Measurements from ENCODE around the gene OR4D6. TPM values are rescaled to one million over a fixed set of nuclear protein-coding genes. Genes with fewer than 3 reads are reported as not detected.

Gene OR4D6
- total RNA-seq, 1 experiment from 2014 or later, result not detected

- no peaks in the 10 kb centered on the region for H3K36me3 ChIP-seq (ENCODE audit: low read depth, low read length)
- H3K27ac ChIP-seq (ENCODE audit: low read length), result no peak overlapping the region
- H3K9me3 ChIP-seq (ENCODE audit: low read length), result no peaks in the 10 kb centered on the region
- no peaks in the 10 kb centered on the region for H3K9me2 ChIP-seq (replicated peaks; ENCODE audit: low read length)
- no peak overlapping the region for H2AFZ ChIP-seq (ENCODE audit: low read length)
- no peak overlapping the region for H3K4me3 ChIP-seq (ENCODE audit: low read length)
- no peak for TF ChIP-seq CTCF (conservative IDR thresholded peaks at IDR 0.05; ENCODE audit: low read depth, low read length)
- no peak for TF ChIP-seq EZH2 (IDR thresholded peaks at IDR 0.05; ENCODE audit: low read length, unreplicated experiment)
- no peak for TF ChIP-seq EZH2phosphoT487 (IDR thresholded peaks at IDR 0.05; ENCODE audit: borderline replicate concordance, low read length)
- H3K79me2 ChIP-seq (ENCODE audit: low read length), result no peaks in the 10 kb centered on the region
- DNase-seq (no peak), ATAC-seq (no peak)
- H4K20me1 ChIP-seq (ENCODE audit: low read length), result no peaks in the 10 kb centered on the region
- H3K9ac ChIP-seq (ENCODE audit: low read length), result no peak overlapping the region
- no peaks in the 10 kb centered on the region for H3K4me1 ChIP-seq (ENCODE audit: insufficient read depth, low read length)
- no peaks in the 10 kb centered on the region for H3F3A ChIP-seq (ENCODE audit: low read length, unreplicated experiment)
- no peak overlapping the region for H3K4me2 ChIP-seq (ENCODE audit: low read length)
- CTCF ChIA-PET, result no interaction called here
- H3K27me3 ChIP-seq (ENCODE audit: low read length), result peaks cover 53% of the 10 kb centered on the region
- intact Hi-C loops (cut with micrococcal nuclease), result no loop called here
- POLR2A ChIA-PET (ENCODE audit: unreplicated experiment), result no interaction called here
- BruUV-seq (replicated peaks), result no TSS peak
These were observed 3.2 kb downstream of the OR4D6 start for GRCh38 chr11:59459916-59460315.

- BruUV-seq (replicated peaks), result no TSS peak
These were observed 6.5 kb downstream of the OR4D6 start for GRCh38 chr11:59463190-59463641.

GRCh38 chr11:59473015-59473414 lies 16.3 kb downstream of the OR4D6 start, which contains the start of gene OR4D10:
OR4D10 (plus strand) TSS chr11:59473315; CDS start chr11:59477430, 4,115 bp downstream.
- POLR2A ChIA-PET (ENCODE audit: unreplicated experiment), result no interaction called here
- Histone ChIP-seq H4K20me1 (ENCODE audit: low read length) (no peaks in the 10 kb centered on the region), H3K79me2 (ENCODE audit: low read length) (no peaks in the 10 kb centered on the region)

More at GRCh38 chr11:59463190-59463641, 6.5 kb downstream of the OR4D6 start:
- H3K9me2 ChIP-seq (replicated peaks; ENCODE audit: low read length), result no peaks in the 10 kb centered on the region
- no peak overlapping the region for H3K4me3 ChIP-seq (ENCODE audit: low read length)
- H3F3A ChIP-seq (ENCODE audit: low read length, unreplicated experiment), result no peaks in the 10 kb centered on the region
- no peak overlapping the region for H3K27ac ChIP-seq (ENCODE audit: low read length)
- ChIA-PET POLR2A (ENCODE audit: unreplicated experiment) (interaction anchor here (0.7 kb wide), 1 partner anchor 16 kb away, joined by 4 read pairs; no protein-coding TSS in a partner anchor), CTCF (no interaction called here)
- peak; percentile 49 for ATAC-seq
- DNase-seq, result peak; percentile 25
- no peak for TF ChIP-seq EZH2phosphoT487 (IDR thresholded peaks at IDR 0.05; ENCODE audit: borderline replicate concordance, low read length)
- TF ChIP-seq EZH2 (IDR thresholded peaks at IDR 0.05; ENCODE audit: low read length, unreplicated experiment), result no peak
- H3K27me3 ChIP-seq (ENCODE audit: low read length), result peaks cover 20% of the 10 kb centered on the region
- no peak overlapping the region for H3K9ac ChIP-seq (ENCODE audit: low read length)
- intact Hi-C loops (cut with micrococcal nuclease), result no loop called here
- no peaks in the 10 kb centered on the region for H3K4me1 ChIP-seq (ENCODE audit: insufficient read depth, low read length)
- no peaks in the 10 kb centered on the region for H4K20me1 ChIP-seq (ENCODE audit: low read length)
- H3K79me2 ChIP-seq (ENCODE audit: low read length), result no peaks in the 10 kb centered on the region
- no peaks in the 10 kb centered on the region for H3K9me3 ChIP-seq (ENCODE audit: low read length)
- H2AFZ ChIP-seq (ENCODE audit: low read length), result no peak overlapping the region
- H3K36me3 ChIP-seq (ENCODE audit: low read depth, low read length), result no peaks in the 10 kb centered on the region
- H3K4me2 ChIP-seq (ENCODE audit: low read length), result no peak overlapping the region

DNA sequence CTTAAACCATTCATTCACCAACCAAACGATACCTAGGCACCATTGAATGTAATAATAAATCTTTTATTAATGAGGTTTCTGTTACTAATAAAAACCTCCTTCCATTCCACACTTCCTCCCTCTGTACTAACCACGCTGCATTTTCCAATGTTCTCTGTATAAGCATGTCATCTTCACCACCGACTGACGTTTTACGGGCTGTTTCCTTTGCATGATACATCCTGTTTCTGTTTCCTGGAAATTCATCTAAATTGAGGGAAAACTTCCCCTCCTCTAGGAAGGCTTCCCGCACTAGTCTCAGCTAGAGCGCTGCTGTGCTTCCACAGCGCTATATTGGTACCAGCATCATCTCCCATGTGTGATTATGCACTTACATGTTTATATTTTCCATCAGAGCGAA lies 18.4 kb downstream of the OR4D6 start:
- no TSS peak for BruUV-seq (replicated peaks)
- no peaks in the 10 kb centered on the region for H3K4me1 ChIP-seq (ENCODE audit: insufficient read depth, low read length)
- peaks cover 72% of the 10 kb centered on the region for H3K27me3 ChIP-seq (ENCODE audit: low read length)
- H3K9ac ChIP-seq (ENCODE audit: low read length), result no peak overlapping the region
- no peak for DNase-seq
- ChIA-PET POLR2A (ENCODE audit: unreplicated experiment) (no interaction called here), CTCF (no interaction called here)
- H3K4me3 ChIP-seq (ENCODE audit: low read length), result no peak overlapping the region
- H3K79me2 ChIP-seq (ENCODE audit: low read length), result no peaks in the 10 kb centered on the region
- H4K20me1 ChIP-seq (ENCODE audit: low read length), result no peaks in the 10 kb centered on the region
- no peaks in the 10 kb centered on the region for H3K9me3 ChIP-seq (ENCODE audit: low read length)
- no peak overlapping the region for H3K27ac ChIP-seq (ENCODE audit: low read length)
- H3K9me2 ChIP-seq (replicated peaks; ENCODE audit: low read length), result no peaks in the 10 kb centered on the region
- H3K36me3 ChIP-seq (ENCODE audit: low read depth, low read length), result no peaks in the 10 kb centered on the region
- intact Hi-C loops (cut with micrococcal nuclease), result no loop called here
- TF ChIP-seq EZH2phosphoT487 (IDR thresholded peaks at IDR 0.05; ENCODE audit: borderline replicate concordance, low read length), result no peak
- no peak for TF ChIP-seq CTCF (conservative IDR thresholded peaks at IDR 0.05; ENCODE audit: low read depth, low read length)
- TF ChIP-seq EZH2 (IDR thresholded peaks at IDR 0.05; ENCODE audit: low read length, unreplicated experiment), result no peak
- ATAC-seq, result no peak
- no peak overlapping the region for H2AFZ ChIP-seq (ENCODE audit: low read length)
- H3F3A ChIP-seq (ENCODE audit: low read length, unreplicated experiment), result no peaks in the 10 kb centered on the region
- no peak overlapping the region for H3K4me2 ChIP-seq (ENCODE audit: low read length)

More at GRCh38 chr11:59473015-59473414, 16.3 kb downstream of the OR4D6 start, which contains the start of gene OR4D10:
- Histone ChIP-seq H3K9me2 (replicated peaks; ENCODE audit: low read length) (no peaks in the 10 kb centered on the region), H3K4me2 (ENCODE audit: low read length) (no peak within 1 kb of the TSS), H3K9ac (ENCODE audit: low read length) (no peak within 1 kb of the TSS), H3K27me3 (ENCODE audit: low read length) (peaks cover 54% of the 10 kb centered on the region), H3K4me3 (ENCODE audit: low read length) (no peak within 1 kb of the TSS), H3K4me1 (ENCODE audit: insufficient read depth, low read length) (no peaks in the 10 kb centered on the region), H3K27ac (ENCODE audit: low read length) (no peak within 1 kb of the TSS), H3F3A (ENCODE audit: low read length, unreplicated experiment) (no peaks in the 10 kb centered on the region), H3K9me3 (ENCODE audit: low read length) (no peaks in the 10 kb centered on the region), H2AFZ (ENCODE audit: low read length) (no peak within 1 kb of the TSS), H3K36me3 (ENCODE audit: low read depth, low read length) (no peaks in the 10 kb centered on the region)
- TF ChIP-seq EZH2 (IDR thresholded peaks at IDR 0.05; ENCODE audit: low read length, unreplicated experiment), result no peak
- DNase-seq, result no peak
- CTCF ChIA-PET, result no interaction called here
- no TSS peak for BruUV-seq (replicated peaks)
- no peak for ATAC-seq
- intact Hi-C loops (cut with micrococcal nuclease), result no loop called here

All from PC-3 (cell line).